WTC11 (cell line): ENCODE data around the gene ADCY6. TPM values are rescaled to one million over a fixed set of nuclear protein-coding genes. Genes with fewer than 3 reads are reported as not detected.

Experiments
- ATAC-seq: fragments of 200-7000 bp; cut with Tn5 transposase; 2 replicates; pipeline ENCODE4 v1.10.0; 2021; ENCODE audit warnings: mild to moderate bottlenecking, moderate library complexity
- CTCF ChIA-PET: fragments of 300-600 bp; sonication (Branson Sonifier 250); formaldehyde crosslinking; loops from one replicate; lab custom pipeline; 2021; ENCODE audit warnings: antibody characterized with exemption; lab: Charles Lee
- POLR2A ChIA-PET: fragments of 350-600 bp; sonication (Branson Sonifier 250); formaldehyde crosslinking; loops from one replicate; lab custom pipeline; 2021; ENCODE audit warnings: antibody characterized with exemption; lab: Charles Lee
- DNase-seq: peaks from one replicate; pipeline ENCODE4 v3.0.0; 2021; ENCODE audit warnings: low spot score
- H3K27ac Mint-ChIP-seq: 2 replicates; pipeline ENCODE4 v1.8.0; 2021; ENCODE audit warnings: mixed read lengths
- H3K27me3 Mint-ChIP-seq: 2 replicates; pipeline ENCODE4 v1.8.0; 2021; ENCODE audit warnings: low read depth, mild to moderate bottlenecking, moderate library complexity, mixed read lengths
- H3K36me3 Mint-ChIP-seq: 2 replicates; pipeline ENCODE4 v1.8.0; 2021; ENCODE audit warnings: mixed read lengths
- H3K4me1 Mint-ChIP-seq: 2 replicates; pipeline ENCODE4 v1.8.0; 2022; ENCODE audit warnings: mixed read lengths
- H3K4me3 Mint-ChIP-seq: 2 replicates; pipeline ENCODE4 v1.8.0; 2021; ENCODE audit warnings: mild to moderate bottlenecking, moderate library complexity, mixed read lengths
- H3K9me3 Mint-ChIP-seq: 2 replicates; pipeline ENCODE4 v1.8.0; 2021; ENCODE audit warnings: mixed read lengths
- AFF4 ChIP-seq: sonication (generic); formaldehyde crosslinking; IDR thresholded peaks from 2 replicates; pipeline ENCODE4 v1.8.1; 2023; ENCODE audit warnings: mild to moderate bottlenecking, missing genetic modification reagents, borderline replicate concordance
- ERG ChIP-seq: fragments of 250-450 bp; sonication (Bioruptor Pico); IDR thresholded peaks from 2 replicates; pipeline ENCODE4 v1.8.0; 2021; ENCODE audit warnings: mild to moderate bottlenecking
- FOXK1 ChIP-seq: sonication (generic); formaldehyde crosslinking; IDR thresholded peaks from 2 replicates; pipeline ENCODE4 v1.8.0; 2022; ENCODE audit warnings: mild to moderate bottlenecking, moderate library complexity, missing genetic modification reagents
- GABPB1 ChIP-seq: sonication (generic); formaldehyde crosslinking; IDR thresholded peaks from 2 replicates; pipeline ENCODE4 v1.8.1; 2023; ENCODE audit warnings: mild to moderate bottlenecking, missing genetic modification reagents
- GRHL2 ChIP-seq: fragments of 250-450 bp; sonication (Bioruptor Pico); IDR thresholded peaks from 2 replicates; pipeline ENCODE4 v1.8.0; 2022; ENCODE audit warnings: mild to moderate bottlenecking, moderate library complexity; ENCODE audit not compliant: insufficient replicate concordance, severe bottlenecking
- HMGXB4 ChIP-seq: sonication (generic); formaldehyde crosslinking; IDR thresholded peaks from 2 replicates; pipeline ENCODE4 v1.8.1; 2023; ENCODE audit warnings: mild to moderate bottlenecking, moderate library complexity, missing genetic modification reagents
- JAZF1 ChIP-seq: fragments of 250-450 bp; sonication (Bioruptor Pico); IDR thresholded peaks from 2 replicates; pipeline ENCODE4 v1.9.0; 2021; ENCODE audit warnings: moderate library complexity, mild to moderate bottlenecking, inconsistent platforms
- JUN ChIP-seq: sonication (generic); formaldehyde crosslinking; IDR thresholded peaks from 2 replicates; pipeline ENCODE4 v1.8.0; 2023; ENCODE audit warnings: mild to moderate bottlenecking, missing genetic modification reagents
- MYBL2 ChIP-seq: sonication (generic); formaldehyde crosslinking; IDR thresholded peaks from 2 replicates; pipeline ENCODE4 v1.8.1; 2023; ENCODE audit warnings: mild to moderate bottlenecking, moderate library complexity, missing genetic modification reagents
- PREB ChIP-seq: sonication (generic); formaldehyde crosslinking; IDR thresholded peaks from 2 replicates; pipeline ENCODE4 v1.8.1; 2022; ENCODE audit warnings: mild to moderate bottlenecking, missing genetic modification reagents, moderate library complexity, borderline replicate concordance
- SOX15 ChIP-seq: fragments of 250-450 bp; sonication (Bioruptor Pico); IDR thresholded peaks from 2 replicates; pipeline ENCODE4 v1.9.0; 2021; ENCODE audit warnings: mild to moderate bottlenecking
- SP1 ChIP-seq: sonication (generic); formaldehyde crosslinking; conservative IDR thresholded peaks from 2 replicates; pipeline ENCODE4 v1.8.1; 2022; ENCODE audit warnings: missing genetic modification reagents
- TCF7 ChIP-seq: sonication (generic); formaldehyde crosslinking; IDR thresholded peaks from 2 replicates; pipeline ENCODE4 v1.8.0; 2022; ENCODE audit warnings: mild to moderate bottlenecking, low read depth, missing genetic modification reagents, moderate library complexity
- ZBTB43 ChIP-seq: sonication (generic); formaldehyde crosslinking; IDR thresholded peaks from 2 replicates; pipeline ENCODE4 v1.8.1; 2023; ENCODE audit warnings: mild to moderate bottlenecking, missing genetic modification reagents
- ZNF423 ChIP-seq: fragments of 250-450 bp; sonication (Bioruptor Pico); IDR thresholded peaks from 2 replicates; pipeline ENCODE4 v2.1.2; 2022; ENCODE audit warnings: mild to moderate bottlenecking, moderate library complexity
- ZNF512 ChIP-seq: sonication (generic); formaldehyde crosslinking; IDR thresholded peaks from 2 replicates; pipeline ENCODE4 v1.8.1; 2022; ENCODE audit warnings: missing genetic modification reagents, borderline replicate concordance
- total RNA-seq: library from RNA; stranded (reverse); gene quantifications from 3 replicates; pipeline ENCODE4 v1.2.3, GENCODE V29; 2021

Gene ADCY6
- total RNA-seq, 1 experiment from 2014 or later = 12.8 TPM

GRCh38 chr12:48812389-48812788 is 23.5 kb upstream of the ADCY6 start:
- Mint-ChIP-seq H3K27me3 (peaks cover 51% of the 10 kb centered on the region), H3K36me3 (no peaks in the 10 kb centered on the region), H3K27ac (no peak overlapping the region), H3K9me3 (no peaks in the 10 kb centered on the region), H3K4me1 (peaks cover 38% of the 10 kb centered on the region), H3K4me3 (peak overlapping the region; percentile 87)
- ATAC-seq (no peak), DNase-seq (no peak)
- ChIA-PET CTCF (interaction anchor here (0.8 to 4.3 kb wide), 5 partner anchors 59 to 185 kb away, joined by 3 to 22 read pairs (median 9); no protein-coding TSS in a partner anchor), POLR2A (no interaction called here)
- TF ChIP-seq MYBL2 (CRISPR knock-in tag) (no peak), GRHL2 (CRISPR knock-in tag) (no peak), JAZF1 (CRISPR knock-in tag) (no peak), GABPB1 (CRISPR knock-in tag) (no peak), ZNF512 (no peak)

GRCh38 chr12:48811437-48812090 is 22.7 kb upstream of the ADCY6 start:
- no peak for TF ChIP-seq ZNF423 (CRISPR knock-in tag)
- TF ChIP-seq JUN (CRISPR knock-in tag) = no peak
- H3K36me3 Mint-ChIP-seq = no peaks in the 10 kb centered on the region
- DNase-seq (no peak), ATAC-seq (no peak)
- H3K27me3 Mint-ChIP-seq = peaks cover 43% of the 10 kb centered on the region
- no peaks in the 10 kb centered on the region for H3K9me3 Mint-ChIP-seq
- H3K27ac Mint-ChIP-seq = no peak overlapping the region
- ChIA-PET CTCF (interaction anchor here (0.6 to 2.5 kb wide), 6 partner anchors 8 to 176 kb away, joined by 3 to 13 read pairs (median 4); partner anchors contain the start of gene DDX23), POLR2A (interaction anchor here (0.6 kb wide), 1 partner anchor 58 kb away, joined by 7 read pairs; no protein-coding TSS in a partner anchor)
- peaks cover 32% of the 10 kb centered on the region for H3K4me1 Mint-ChIP-seq
- no peak overlapping the region for H3K4me3 Mint-ChIP-seq

GRCh38 chr12:48810903-48811431 is 22.1 kb upstream of the ADCY6 start:
- ATAC-seq = no peak
- Mint-ChIP-seq H3K36me3 (no peaks in the 10 kb centered on the region), H3K9me3 (no peaks in the 10 kb centered on the region), H3K4me1 (peaks cover 27% of the 10 kb centered on the region), H3K27me3 (peaks cover 37% of the 10 kb centered on the region), H3K4me3 (no peak overlapping the region), H3K27ac (no peak overlapping the region; the same call in 1 of the 2 replicates)
- ChIA-PET CTCF (interaction anchor here (1.1 to 2.5 kb wide), 6 partner anchors 8 to 277 kb away, joined by 3 to 13 read pairs (median 3); no protein-coding TSS in a partner anchor), POLR2A (interaction anchor here (0.6 to 0.7 kb wide), 2 partner anchors 11 to 58 kb away, joined by 3 to 7 read pairs; no protein-coding TSS in a partner anchor)
- no peak for DNase-seq
- TF ChIP-seq TCF7 (CRISPR knock-in tag) (no peak), HMGXB4 (CRISPR knock-in tag) (no peak), ERG (CRISPR knock-in tag) (no peak), PREB (no peak), SOX15 (no peak), AFF4 (no peak), FOXK1 (CRISPR knock-in tag) (no peak), SP1 (no peak), ZBTB43 (CRISPR knock-in tag) (no peak)
